ENCODE data around the gene SYNE1.
"Not testable (repeated sequence)": the region's sequence is repeated elsewhere in the genome, so short reads cannot be mapped to it uniquely, and the experiment has no call there.

The SYNE1 gene

DNA sequence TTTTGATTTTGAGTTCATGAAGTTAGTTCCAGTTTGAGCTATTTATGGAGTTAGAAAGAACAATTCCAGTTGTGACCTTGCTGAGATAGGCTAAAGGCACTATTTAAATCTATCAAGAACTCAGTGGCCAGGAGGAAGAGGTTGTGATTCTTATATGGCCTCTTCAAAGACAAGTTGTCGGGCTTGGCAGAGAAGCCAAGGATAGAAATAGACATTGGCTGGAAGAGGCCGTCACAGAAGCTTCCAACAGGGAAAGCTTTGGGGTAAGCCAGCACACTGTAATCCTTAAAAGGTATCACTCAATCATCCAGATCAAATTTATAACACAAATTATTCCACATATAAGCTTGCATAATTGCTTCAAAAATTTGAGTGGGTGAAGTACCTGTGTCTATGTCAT is 286.1 kb downstream of the SYNE1 start:
- DNase-seq, result no peak
- in situ Hi-C loops (cut with MboI; ENCODE audit: low pct_unique_long_range_greater_than_20kb, low sequenced_read_pairs), result no loop called here

DNA sequence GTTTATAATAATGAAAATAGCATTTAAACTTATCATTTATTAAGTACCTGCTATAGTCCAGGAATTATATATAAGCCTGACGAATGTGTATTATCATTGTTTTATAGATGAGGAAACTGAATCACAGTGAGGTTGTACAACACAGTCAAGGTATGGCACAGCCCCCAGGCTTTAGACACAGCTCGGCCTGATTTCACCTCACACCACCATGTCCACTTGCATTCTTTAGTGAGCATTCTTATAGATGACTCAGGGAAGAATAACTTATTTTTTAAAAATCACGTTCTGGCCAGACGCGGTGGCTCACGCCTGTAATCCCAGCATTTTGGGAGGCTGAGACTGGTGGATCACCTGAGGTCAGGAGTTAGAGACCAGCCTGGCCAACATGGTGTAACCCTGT is 289.0 kb downstream of the SYNE1 start:
- no peak for DNase-seq
- in situ Hi-C loops (cut with MboI; ENCODE audit: low pct_unique_long_range_greater_than_20kb, low sequenced_read_pairs), result no loop called here

DNA sequence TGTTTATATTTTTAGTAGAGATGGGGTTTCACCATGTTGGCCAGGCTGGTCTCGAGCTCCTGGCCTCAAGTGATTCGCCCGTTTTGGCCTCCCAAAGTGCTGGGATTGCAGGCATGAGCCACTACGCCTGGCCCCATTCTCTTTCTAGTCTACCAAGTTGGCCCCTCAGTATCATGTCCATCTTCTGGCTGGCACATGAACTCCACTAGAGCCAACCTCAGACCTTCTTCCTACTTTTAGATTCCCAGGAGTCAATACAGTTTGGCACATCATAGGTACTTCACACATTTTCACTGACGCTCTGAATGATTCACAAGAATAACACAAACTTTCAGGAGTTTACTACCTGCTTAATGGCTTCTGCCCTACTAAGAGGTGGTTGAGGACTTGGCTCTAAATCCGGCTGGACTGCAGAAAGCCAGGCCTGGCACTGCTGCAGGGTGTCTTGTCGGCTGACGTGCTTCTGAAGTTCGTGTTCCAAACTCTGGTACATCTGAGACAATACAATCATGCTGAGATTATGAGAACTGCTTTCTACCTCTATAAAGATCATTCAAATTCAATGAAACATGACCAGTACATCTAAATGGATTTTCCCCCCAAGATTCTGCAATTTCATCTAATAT is 293.3 kb downstream of the SYNE1 start:
- DNase-seq, result no peak
- in situ Hi-C loops (cut with MboI; ENCODE audit: low pct_unique_long_range_greater_than_20kb, low sequenced_read_pairs), result no loop called here

DNA sequence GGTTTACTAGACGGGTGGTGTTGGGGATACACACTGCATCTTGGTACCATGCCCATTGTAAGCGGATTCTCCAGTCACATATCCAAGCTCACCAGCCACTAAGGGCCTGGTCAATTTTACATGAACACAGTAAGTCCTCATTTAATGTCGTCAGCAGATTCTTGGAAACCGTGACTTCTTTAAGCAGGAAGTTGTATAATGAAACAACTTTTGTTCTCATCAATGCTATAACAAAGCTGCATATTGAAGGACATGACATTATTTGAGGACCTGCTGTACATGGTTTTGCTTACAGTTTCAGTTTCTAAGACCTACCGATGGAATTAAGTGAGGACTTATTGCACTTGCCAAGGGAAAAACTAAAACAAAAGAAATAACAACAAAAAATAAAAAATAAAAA is 295.6 kb downstream of the SYNE1 start:
- in situ Hi-C loops (cut with MboI; ENCODE audit: low pct_unique_long_range_greater_than_20kb, low sequenced_read_pairs), result no loop called here

DNA sequence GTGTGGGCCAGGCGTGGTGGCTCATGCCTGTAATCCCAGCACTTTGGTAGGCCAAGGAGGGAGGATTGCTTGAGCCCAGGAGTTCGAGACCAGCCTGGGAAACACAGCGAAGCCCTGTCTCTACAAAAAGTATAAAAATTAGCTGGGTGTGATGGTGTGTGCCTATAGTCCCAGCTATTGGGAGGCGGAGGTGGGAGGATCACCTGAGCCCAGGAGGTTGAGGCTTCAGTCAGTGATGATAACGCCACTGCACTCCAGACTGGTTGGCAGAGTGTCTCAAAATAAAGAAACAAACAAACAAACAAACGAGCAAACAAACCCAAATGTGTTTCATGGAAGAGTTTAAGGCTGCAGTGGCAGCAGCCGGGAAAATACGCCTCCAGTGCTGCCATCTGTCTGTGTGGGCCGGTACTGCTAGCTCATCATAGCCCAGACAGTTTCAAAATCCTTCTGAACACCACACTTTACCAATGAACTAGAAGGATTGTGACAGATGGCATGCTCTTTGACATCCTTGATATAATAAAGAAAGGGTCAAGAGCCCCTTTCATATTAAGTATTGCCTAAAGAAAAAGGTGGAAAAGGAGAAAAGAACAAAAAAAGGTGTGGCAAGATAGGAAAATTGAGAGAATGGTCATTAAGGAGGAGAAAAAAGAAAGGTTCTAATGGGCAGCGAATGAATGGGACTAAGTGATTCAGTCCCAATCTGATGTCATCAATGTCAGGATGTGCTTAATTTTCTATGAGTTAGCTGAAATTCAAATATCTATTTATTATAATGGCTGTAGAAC is 298.6 kb downstream of the SYNE1 start:
- in situ Hi-C loops (cut with MboI; ENCODE audit: low pct_unique_long_range_greater_than_20kb, low sequenced_read_pairs), result no loop called here
- peak; percentile 51 for DNase-seq

More for the DNA sequence above, 295.6 kb downstream of the SYNE1 start:
- DNase-seq, result no peak

DNA sequence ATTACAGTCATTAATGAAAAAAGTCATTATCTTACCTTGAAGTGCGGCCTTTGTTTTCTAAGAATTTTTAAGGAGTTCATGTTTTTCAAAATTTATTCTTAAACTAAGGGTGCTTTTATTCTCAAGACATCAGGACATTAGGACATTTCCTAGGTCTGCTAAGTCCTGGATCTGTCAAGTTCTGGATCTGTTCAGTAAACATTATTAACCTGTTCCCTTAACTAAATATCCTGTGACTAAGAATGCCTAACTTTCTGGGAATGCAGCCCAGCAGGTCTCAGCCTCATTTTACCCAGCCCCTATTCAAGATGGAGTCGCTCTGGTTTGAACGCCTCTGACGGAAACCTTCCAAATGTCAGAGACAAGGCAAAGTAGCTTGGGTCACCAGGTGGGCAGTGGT is 302.6 kb downstream of the SYNE1 start:
- no peak for DNase-seq
- in situ Hi-C loops (cut with MboI; ENCODE audit: low pct_unique_long_range_greater_than_20kb, low sequenced_read_pairs), result no loop called here

DNA sequence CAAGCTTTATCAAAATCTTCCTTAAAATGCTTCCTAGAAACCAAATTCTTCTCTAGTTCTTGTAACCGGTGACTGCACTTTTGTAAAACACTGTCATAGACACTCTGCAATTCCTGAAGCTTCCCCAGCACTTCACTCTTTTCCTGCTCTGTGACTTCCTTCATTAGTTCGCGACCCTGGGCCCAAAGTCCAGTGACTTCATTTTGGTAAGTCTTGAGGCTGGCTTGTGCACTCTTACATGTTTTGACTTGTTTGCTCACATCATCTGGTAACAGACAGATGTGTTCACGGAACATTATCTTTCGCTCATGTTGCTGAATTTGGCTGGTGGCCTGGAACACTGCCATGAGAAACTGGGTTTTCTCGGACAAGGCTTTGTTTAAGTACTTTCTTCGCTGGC is 306.2 kb downstream of the SYNE1 start:
- in situ Hi-C loops (cut with MboI; ENCODE audit: low pct_unique_long_range_greater_than_20kb, low sequenced_read_pairs), result no loop called here
- DNase-seq, result no peak

DNA sequence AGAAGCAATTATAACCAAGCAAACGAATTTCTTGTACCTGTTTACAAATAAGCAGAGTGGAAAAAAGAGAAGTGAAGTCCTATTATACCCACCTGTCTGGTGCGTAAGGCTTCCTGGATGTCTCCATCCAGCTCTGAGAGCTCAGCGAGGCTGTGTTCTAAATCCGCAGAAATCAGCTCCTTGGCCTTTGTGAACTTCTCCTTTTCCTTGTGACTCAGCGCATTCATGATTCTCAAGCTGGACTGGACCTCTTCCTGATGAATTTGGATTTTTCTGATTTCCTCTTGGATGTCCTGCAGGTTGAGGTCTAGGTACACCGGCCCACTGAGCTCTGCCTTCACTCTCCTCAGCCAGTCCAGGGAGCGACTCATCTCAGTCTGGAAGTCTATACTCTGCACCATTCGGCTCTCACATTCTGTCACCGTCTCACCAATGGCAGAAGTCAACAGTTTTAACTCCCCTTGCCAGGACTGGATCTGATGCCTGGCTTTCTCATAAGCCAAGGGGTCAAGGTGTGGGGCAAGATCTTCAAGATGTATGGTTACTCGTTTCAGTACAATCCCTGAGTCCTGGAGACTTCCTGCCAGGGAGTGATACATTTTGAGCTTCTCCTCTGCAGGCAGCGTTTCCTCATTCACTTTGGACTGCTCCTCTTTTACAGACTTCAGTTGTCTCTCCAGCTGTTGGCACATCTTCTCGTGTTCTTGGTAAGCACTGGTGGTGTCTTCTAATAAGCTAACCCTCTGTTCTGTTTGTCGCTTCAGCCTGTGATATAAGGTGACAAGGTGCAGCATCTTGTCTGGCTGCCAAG is 307.3 kb downstream of the SYNE1 start:
- in situ Hi-C loops (cut with MboI; ENCODE audit: low pct_unique_long_range_greater_than_20kb, low sequenced_read_pairs), result no loop called here
- peak; percentile 11 for DNase-seq

DNA sequence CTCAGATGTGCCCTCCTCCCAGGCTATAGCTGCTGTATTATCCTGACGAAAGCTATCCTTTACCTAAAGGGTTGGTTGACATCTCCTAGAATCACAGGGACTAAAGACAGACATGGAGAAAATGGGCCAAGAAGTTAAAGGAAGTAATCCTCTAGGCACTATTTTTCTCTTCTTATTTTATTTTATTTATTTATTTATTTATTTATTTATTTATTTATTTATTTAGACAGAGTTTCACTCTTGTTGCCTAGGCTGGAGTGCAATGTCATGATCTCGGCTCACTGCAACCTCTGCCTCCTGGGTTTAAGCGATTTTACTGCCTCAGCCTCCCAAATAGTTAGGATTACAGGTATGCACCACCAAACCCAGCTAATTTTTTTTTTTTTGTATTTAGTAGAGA is 309.0 kb downstream of the SYNE1 start:
- in situ Hi-C loops (cut with MboI; ENCODE audit: low pct_unique_long_range_greater_than_20kb, low sequenced_read_pairs); DNase-seq: not testable (repeated sequence)

DNA sequence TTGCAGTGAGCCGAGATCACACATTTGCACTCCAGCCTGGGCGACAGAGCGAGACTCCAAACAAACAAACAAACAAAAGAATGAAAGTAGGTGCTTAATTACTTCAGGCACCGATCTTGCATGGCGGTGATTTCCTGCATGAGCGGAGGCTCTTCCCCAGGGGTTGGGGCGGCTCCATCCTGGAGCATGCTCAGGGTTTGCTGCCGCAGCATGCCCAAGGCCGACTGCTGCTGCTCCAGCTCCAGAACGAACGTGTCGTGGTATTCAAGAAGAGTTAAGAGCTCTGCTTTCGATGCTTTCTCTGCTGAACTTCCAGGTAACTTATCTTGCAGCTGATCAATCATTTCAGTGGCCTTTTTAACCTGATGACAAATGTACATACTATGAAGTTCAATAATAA is 313.8 kb downstream of the SYNE1 start:
- no peak for DNase-seq
- in situ Hi-C loops (cut with MboI; ENCODE audit: low pct_unique_long_range_greater_than_20kb, low sequenced_read_pairs), result no loop called here

DNA sequence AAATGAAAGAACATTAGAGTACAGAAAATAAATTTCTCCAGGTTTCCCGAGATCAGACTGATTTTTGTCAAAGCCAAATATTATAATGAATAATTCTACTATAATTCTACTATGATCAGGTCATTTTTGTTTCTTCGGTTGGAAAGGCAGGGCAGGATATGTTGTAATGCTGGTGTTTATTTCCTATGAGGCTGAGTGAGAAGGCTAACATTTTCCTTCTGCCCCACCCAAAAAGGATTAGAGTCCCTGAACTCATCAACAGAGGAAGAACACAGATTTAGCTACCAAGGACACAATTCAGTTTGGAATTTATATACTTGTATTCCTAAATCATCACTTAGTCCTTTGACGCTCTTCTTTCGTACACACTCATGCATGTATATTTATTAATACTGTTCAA is 318.9 kb downstream of the SYNE1 start:
- in situ Hi-C loops (cut with MboI; ENCODE audit: low pct_unique_long_range_greater_than_20kb, low sequenced_read_pairs), result no loop called here
- no peak for DNase-seq

DNA sequence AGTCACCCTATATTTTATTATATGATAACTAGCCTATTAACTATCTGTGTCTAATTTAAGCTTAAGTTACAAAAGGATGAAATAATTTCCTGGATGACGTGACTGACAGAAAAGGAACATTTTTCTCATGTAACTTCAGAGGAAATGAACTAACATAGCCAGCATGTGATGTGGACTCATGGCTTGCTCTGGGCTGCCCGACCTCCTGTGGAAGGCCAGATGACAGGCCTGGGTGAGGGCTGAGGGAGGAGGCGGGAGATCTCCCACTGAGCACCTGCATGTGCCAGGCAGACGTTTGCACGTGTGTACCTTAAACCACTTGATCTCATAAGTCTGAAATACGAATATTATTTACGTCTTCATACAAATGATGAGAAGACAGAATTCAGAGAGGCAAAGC is 321.1 kb downstream of the SYNE1 start:
- in situ Hi-C loops (cut with MboI; ENCODE audit: low pct_unique_long_range_greater_than_20kb, low sequenced_read_pairs), result no loop called here
- no peak for DNase-seq

DNA sequence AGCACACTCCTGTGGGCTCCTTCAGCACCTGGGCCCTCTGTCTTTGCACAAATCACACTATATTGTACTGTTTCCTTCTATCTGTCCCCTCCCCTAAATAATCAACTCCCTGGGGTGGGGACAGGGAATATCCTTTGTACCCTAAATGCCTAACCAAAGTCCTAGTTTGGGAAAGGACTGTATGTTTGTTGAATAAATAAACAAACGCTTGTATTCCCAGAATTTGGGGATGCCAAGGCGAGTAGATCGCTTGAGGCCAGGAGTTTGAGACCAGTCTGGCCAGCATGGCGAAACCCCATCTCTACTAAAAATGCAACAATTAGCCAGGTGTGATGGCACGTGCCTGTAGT is 322.7 kb downstream of the SYNE1 start:
- in situ Hi-C loops (cut with MboI; ENCODE audit: low pct_unique_long_range_greater_than_20kb, low sequenced_read_pairs), result no loop called here
- DNase-seq, result no peak

DNA sequence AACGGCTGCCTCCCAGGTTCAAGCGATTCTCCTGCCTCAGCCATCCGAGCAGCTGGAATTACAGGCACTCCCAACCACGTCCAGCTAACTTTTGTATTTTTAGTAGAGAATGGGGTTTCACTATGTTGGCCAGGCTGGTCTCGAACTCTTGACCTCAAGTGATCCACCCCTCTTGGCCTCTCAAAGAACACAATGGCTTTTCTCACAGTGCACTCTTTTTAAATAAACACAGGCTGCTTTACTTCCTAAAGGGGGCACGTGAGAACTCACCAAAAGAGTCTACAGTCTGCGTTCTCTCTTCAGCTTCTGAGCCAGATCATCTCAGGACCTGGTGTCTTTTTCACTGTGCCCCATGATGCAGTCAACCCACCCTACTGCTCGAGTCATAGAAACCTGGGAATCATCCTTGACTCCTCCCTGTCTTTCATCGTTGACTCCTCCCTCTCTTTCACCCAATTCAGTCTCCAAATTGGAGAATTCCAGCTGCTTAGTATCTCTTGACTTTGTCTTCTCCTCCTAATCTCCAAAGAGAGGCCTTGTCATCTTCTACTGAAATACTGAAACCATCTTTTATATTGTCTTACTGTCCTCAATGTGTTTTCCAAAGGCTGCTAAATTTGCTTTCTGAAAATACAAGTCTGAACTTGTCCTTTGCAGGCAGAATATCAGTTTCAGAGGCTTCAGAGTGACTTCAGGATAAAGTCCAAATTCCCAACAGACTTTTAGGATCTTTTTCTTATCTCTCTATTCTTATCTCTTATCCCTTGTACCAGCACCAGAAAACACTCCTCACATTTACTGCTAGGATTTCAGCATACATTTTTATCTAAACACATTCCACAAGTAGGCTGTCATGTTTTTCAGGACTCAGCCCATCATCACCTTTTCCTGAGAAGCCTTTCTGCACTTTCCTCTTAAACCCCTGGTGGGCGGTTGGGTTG is 323.4 kb downstream of the SYNE1 start:
- in situ Hi-C loops (cut with MboI; ENCODE audit: low pct_unique_long_range_greater_than_20kb, low sequenced_read_pairs), result no loop called here
- no peak for DNase-seq

DNA sequence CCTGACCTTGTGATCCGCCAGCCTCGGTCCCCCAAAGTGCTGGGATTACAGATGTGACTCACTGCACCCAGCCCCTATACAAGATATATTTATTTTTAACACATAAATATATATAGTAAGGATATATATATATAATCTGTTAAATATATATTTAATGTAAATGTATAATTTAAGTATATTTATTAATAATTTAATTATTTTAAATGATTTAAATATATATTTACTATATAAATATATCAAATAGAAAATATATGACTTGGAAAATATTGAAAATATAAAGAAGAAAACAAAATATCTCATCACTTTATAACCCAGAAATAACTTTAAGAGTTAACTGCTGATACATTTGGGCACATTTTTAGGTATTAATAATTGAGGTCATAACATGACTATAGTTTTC is 324.7 kb downstream of the SYNE1 start:
- DNase-seq, result no peak
- in situ Hi-C loops (cut with MboI; ENCODE audit: low pct_unique_long_range_greater_than_20kb, low sequenced_read_pairs), result no loop called here

DNA sequence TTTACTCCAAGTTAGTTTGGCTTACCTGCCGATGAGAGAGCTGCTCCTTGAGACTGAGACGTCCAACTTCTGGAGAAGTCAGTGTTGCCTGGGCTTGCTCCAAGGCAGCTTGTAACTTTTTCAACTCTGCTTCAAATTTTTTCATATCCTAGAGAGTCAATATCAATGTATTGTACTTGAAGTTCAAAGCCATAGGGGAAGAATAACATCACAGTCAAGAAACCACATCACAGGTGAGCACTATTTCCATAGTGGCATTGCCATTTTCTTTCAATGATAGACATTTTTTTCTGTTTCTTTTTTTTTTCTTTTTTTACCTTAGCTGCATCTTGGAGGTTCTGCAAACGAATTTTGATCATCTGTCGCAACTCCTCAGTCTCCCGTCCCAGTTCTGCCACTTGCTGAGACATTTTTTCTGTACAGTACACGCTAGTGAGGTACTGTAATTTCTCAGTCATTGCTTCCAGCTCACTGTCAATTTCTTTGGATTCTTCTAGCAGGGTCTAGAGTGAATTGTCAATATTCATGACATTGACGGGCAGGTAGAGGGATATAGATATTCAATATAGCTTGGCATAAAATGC is 326.7 kb downstream of the SYNE1 start:
- DNase-seq, result no peak

DNA sequence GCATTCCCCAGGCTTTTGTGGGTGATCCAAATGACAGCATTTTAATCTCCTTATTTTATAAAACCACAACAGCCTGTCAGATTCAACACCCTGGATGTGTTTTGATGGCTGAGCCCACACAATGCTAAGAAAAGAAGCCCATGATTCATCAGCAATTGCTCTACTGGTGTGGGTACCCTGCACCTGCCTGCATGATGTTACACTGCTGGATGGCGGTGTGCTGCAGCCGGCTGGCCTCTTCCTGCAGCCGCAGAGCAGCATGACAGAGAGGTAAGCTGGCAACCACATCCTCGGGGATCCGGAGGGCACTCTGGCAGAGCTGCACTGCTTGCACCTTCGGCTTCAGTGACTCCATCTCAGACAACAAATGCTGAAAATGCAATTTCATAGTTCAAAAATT is 327.5 kb downstream of the SYNE1 start:
- no peak for DNase-seq
- in situ Hi-C loops (cut with MboI; ENCODE audit: low pct_unique_long_range_greater_than_20kb, low sequenced_read_pairs), result no loop called here

More for the DNA sequence above, 326.7 kb downstream of the SYNE1 start:
- in situ Hi-C loops (cut with MboI; ENCODE audit: low pct_unique_long_range_greater_than_20kb, low sequenced_read_pairs), result no loop called here

DNA sequence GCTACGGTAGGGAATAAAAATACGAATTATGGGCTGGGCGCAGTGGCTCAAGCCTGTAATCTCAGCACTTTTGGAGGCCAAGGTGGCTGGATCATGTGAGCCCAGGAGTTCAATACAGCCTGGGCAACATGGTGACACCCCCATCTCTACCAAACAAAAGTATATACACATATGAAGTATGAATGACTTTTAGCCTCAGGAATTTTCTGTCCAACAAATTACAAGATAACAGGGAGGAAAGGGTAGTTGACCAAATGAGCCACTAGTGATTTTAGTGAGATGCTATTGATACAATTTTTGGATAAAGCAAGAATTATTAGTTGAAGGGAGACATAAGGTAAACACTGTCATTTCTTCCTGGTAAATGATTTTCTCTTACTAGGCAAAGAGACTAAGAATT is 328.2 kb downstream of the SYNE1 start:
- in situ Hi-C loops (cut with MboI; ENCODE audit: low pct_unique_long_range_greater_than_20kb, low sequenced_read_pairs), result no loop called here
- DNase-seq, result no peak

DNA sequence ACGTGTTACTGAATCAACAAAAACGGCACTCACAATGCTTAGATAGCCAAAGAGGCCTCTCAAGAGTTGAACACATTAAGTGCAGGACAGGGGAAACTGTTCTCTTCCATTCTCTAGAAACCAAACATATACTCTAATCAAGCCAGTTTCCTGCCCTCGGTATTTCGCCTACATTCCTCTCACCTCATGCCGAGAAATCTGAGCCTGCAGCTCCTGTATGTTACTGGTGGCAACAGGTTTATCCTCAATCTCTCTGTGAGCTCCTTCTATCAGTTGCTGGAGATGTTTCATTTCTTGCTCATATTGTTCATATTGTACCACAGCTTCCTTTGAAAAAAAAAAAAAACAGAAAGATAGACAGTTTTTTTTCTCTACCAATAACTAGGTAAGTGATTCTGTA is 328.9 kb downstream of the SYNE1 start:
- in situ Hi-C loops (cut with MboI; ENCODE audit: low pct_unique_long_range_greater_than_20kb, low sequenced_read_pairs), result no loop called here

More for the DNA sequence above, 328.9 kb downstream of the SYNE1 start:
- DNase-seq, result no peak

Measured in KBM-7 (cell line).